Measurements from ENCODE around the gene PANK2.
A peak's percentile ranks its signal among the peaks of the same experiment; 100 is the strongest.

PANK2 gene

DNA sequence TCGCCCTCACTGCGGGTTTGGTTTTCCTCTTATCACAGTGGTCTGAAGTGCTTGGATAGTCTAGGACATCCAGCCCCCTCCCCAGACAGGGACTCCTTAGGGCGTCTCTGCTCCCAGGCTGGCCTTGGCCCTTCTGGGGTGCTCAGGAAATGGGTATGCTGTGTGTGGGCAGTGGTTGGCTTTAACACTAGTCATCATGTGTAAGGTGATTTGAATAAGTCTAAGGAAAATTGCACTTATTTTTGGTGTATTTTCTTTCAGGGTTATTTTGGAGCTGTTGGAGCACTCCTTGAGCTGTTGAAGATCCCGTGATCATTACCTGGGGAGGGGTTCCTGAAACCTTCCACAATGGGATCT is 33.8 kb downstream of the PANK2 start:
- H3F3A ChIP-seq (ENCODE audit: insufficient read depth, low read length), result 0 out of 2 replicates have a peak, but pooled peaks cover 8% of the 10 kb centered on the region
- no peaks in the 10 kb centered on the region for H3K9me3 ChIP-seq (ENCODE audit: low read length)
- H3K9me2 ChIP-seq (ENCODE audit: low read depth, low read length), result no peaks in the 10 kb centered on the region
- TF ChIP-seq, protein P1, sequence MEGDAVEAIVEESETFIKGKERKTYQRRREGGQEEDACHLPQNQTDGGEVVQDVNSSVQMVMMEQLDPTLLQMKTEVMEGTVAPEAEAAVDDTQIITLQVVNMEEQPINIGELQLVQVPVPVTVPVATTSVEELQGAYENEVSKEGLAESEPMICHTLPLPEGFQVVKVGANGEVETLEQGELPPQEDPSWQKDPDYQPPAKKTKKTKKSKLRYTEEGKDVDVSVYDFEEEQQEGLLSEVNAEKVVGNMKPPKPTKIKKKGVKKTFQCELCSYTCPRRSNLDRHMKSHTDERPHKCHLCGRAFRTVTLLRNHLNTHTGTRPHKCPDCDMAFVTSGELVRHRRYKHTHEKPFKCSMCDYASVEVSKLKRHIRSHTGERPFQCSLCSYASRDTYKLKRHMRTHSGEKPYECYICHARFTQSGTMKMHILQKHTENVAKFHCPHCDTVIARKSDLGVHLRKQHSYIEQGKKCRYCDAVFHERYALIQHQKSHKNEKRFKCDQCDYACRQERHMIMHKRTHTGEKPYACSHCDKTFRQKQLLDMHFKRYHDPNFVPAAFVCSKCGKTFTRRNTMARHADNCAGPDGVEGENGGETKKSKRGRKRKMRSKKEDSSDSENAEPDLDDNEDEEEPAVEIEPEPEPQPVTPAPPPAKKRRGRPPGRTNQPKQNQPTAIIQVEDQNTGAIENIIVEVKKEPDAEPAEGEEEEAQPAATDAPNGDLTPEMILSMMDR (IDR thresholded peaks at IDR 0.05; ENCODE audit: low read length), result no peak
- no peak for TF ChIP-seq EZH2 (IDR thresholded peaks at IDR 0.05; ENCODE audit: borderline replicate concordance, low read length)
- no peaks in the 10 kb centered on the region for H3K27me3 ChIP-seq (ENCODE audit: insufficient read depth, low read length)
- no peak overlapping the region for H3K4me3 ChIP-seq (ENCODE audit: low read depth, low read length, poor library complexity, severe bottlenecking)
- H3K36me3 ChIP-seq (ENCODE audit: insufficient read depth, low read length), result peaks cover 67% of the 10 kb centered on the region
- no peak overlapping the region for H3K4me2 ChIP-seq (ENCODE audit: low read length)
- H3K27ac ChIP-seq (ENCODE audit: low read depth, low read length, poor library complexity, severe bottlenecking), result no peak overlapping the region
- no peaks in the 10 kb centered on the region for H4K20me1 ChIP-seq (ENCODE audit: insufficient read depth, low read length)
- H3K79me2 ChIP-seq (ENCODE audit: insufficient read depth, low read length), result peaks cover 6% of the 10 kb centered on the region; the same call in 1 of the 2 replicates
- H3K4me1 ChIP-seq (ENCODE audit: insufficient read depth, low read length, severe bottlenecking), result peaks cover 36% of the 10 kb centered on the region
- no peak overlapping the region for H3K9ac ChIP-seq (ENCODE audit: low read length)
- no peak overlapping the region for H2AFZ ChIP-seq (ENCODE audit: low read length)

GRCh38 chr20:3923818-3924217 is 34.6 kb downstream of the PANK2 start:
- Histone ChIP-seq H3K4me2 (ENCODE audit: low read length) (no peak overlapping the region), H2AFZ (ENCODE audit: low read length) (no peak overlapping the region), H3F3A (ENCODE audit: insufficient read depth, low read length) (0 out of 2 replicates have a peak, but pooled peaks cover 8% of the 10 kb centered on the region), H3K36me3 (ENCODE audit: insufficient read depth, low read length) (peaks cover 59% of the 10 kb centered on the region), H3K79me2 (ENCODE audit: insufficient read depth, low read length) (no peaks in the 10 kb centered on the region), H3K9me3 (ENCODE audit: low read length) (no peaks in the 10 kb centered on the region), H3K27me3 (ENCODE audit: insufficient read depth, low read length) (no peaks in the 10 kb centered on the region), H3K27ac (ENCODE audit: low read depth, low read length, poor library complexity, severe bottlenecking) (peak overlapping the region; percentile 20), H3K4me3 (ENCODE audit: low read depth, low read length, poor library complexity, severe bottlenecking) (no peak overlapping the region), H3K4me1 (ENCODE audit: insufficient read depth, low read length, severe bottlenecking) (peaks cover 44% of the 10 kb centered on the region), H4K20me1 (ENCODE audit: insufficient read depth, low read length) (no peaks in the 10 kb centered on the region), H3K9ac (ENCODE audit: low read length) (no peak overlapping the region), H3K9me2 (ENCODE audit: low read depth, low read length) (no peaks in the 10 kb centered on the region)
- TF ChIP-seq EZH2 (IDR thresholded peaks at IDR 0.05; ENCODE audit: borderline replicate concordance, low read length), result no peak

- H3K9ac ChIP-seq (ENCODE audit: low read length), result no peak overlapping the region
- H3K9me2 ChIP-seq (ENCODE audit: low read depth, low read length), result no peaks in the 10 kb centered on the region
- no peak overlapping the region for H3K4me3 ChIP-seq (ENCODE audit: low read depth, low read length, poor library complexity, severe bottlenecking)
- peaks cover 52% of the 10 kb centered on the region for H3K36me3 ChIP-seq (ENCODE audit: insufficient read depth, low read length)
- H3K9me3 ChIP-seq (ENCODE audit: low read length), result no peaks in the 10 kb centered on the region
- 0 out of 2 replicates have a peak, but pooled peaks cover 8% of the 10 kb centered on the region for H3F3A ChIP-seq (ENCODE audit: insufficient read depth, low read length)
- no peaks in the 10 kb centered on the region for H4K20me1 ChIP-seq (ENCODE audit: insufficient read depth, low read length)
- no peak overlapping the region for H2AFZ ChIP-seq (ENCODE audit: low read length)
- H3K4me1 ChIP-seq (ENCODE audit: insufficient read depth, low read length, severe bottlenecking), result peaks cover 50% of the 10 kb centered on the region
- peak overlapping the region; percentile 20 for H3K27ac ChIP-seq (ENCODE audit: low read depth, low read length, poor library complexity, severe bottlenecking)
- H3K4me2 ChIP-seq (ENCODE audit: low read length), result no peak overlapping the region
- H3K27me3 ChIP-seq (ENCODE audit: insufficient read depth, low read length), result no peaks in the 10 kb centered on the region
- no peaks in the 10 kb centered on the region for H3K79me2 ChIP-seq (ENCODE audit: insufficient read depth, low read length)
- TF ChIP-seq EZH2 (IDR thresholded peaks at IDR 0.05; ENCODE audit: borderline replicate concordance, low read length), result no peak
- TF ChIP-seq, protein P1 (IDR thresholded peaks at IDR 0.05; ENCODE audit: low read length), result peak; percentile 32
Measured at GRCh38 chr20:3924304-3925112, 35.3 kb downstream of the PANK2 start.
